Posterior vena cava (tissue), 2 donors: ENCODE results near the gene FTO. TPM values are rescaled to one million over a fixed set of nuclear protein-coding genes. Genes with fewer than 3 reads are reported as not detected.

Experiments
- DNase-seq: peaks from one replicate; pipeline ENCODE4 v3.0.0-alpha.2; 2020; ENCODE audit warnings: low spot score
- intact Hi-C, 2 donors: fragments of 100-400 bp; cut with DNase I; formaldehyde crosslinking; loops; one replicate each; pipeline versions ENCODE4 v1.14.1 to v1.14.2; 2022 to 2023
- total RNA-seq, 2 donors: library from RNA; stranded (reverse); fragmentation: NEBNext Ultra II Directional; extraction: Animal tissue kit (Norgen Biotek cat#: 25700); gene quantifications; one replicate each; pipeline ENCODE4 v1.2.1, GENCODE V29; 2021
- donor health status: DM: yes; HTN: yes; CAD: no.
- donor health status: DM: yes; HTN: yes; CAD: no.

The FTO gene
- total RNA-seq, 2 donors from 2014 or later, result 77.7 to 98.0 TPM

DNA sequence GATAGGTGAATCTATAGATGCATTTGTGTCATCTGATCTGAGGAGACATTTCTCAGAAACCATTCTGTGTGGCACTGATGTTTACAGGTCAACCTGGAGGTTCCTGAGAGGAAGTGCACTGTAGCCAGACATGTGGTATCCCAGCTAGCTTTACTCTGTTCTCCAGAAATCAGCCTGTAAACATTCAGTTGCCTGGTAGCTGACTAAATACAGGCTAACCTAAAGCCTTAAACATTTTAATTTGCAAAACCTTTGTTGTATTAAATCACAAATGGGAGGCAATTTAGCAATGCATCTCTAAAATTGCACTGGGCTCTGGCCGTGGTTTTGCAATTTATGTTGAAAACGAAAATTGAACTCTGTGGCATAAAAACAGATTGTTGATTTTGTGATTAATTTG, 207.6 kb downstream of the FTO start:
- intact Hi-C loops, result no loop called here

DNA sequence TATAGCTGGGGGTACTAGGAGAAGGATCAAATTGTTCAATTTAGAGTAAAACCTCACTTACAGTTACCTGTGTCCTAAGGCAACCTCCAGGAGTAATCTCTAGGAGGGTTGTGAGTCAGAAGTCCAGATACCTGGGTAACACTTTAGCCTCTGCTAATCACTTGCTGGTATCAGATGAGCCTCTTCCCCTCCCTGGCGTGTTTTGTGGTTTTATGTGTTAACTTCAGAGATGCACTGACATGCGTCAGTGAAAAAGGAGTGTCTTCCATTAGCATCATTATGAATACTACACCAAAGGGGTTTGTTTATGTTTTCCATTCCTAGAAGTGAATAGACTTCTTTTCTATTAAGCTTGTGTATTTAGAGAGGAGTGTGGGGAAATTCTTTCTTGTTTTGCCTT, 208.2 kb downstream of the FTO start:
- no peak for DNase-seq
- intact Hi-C loops, result no loop called here

More for the DNA sequence above, 207.6 kb downstream of the FTO start:
- DNase-seq, result no peak

DNA sequence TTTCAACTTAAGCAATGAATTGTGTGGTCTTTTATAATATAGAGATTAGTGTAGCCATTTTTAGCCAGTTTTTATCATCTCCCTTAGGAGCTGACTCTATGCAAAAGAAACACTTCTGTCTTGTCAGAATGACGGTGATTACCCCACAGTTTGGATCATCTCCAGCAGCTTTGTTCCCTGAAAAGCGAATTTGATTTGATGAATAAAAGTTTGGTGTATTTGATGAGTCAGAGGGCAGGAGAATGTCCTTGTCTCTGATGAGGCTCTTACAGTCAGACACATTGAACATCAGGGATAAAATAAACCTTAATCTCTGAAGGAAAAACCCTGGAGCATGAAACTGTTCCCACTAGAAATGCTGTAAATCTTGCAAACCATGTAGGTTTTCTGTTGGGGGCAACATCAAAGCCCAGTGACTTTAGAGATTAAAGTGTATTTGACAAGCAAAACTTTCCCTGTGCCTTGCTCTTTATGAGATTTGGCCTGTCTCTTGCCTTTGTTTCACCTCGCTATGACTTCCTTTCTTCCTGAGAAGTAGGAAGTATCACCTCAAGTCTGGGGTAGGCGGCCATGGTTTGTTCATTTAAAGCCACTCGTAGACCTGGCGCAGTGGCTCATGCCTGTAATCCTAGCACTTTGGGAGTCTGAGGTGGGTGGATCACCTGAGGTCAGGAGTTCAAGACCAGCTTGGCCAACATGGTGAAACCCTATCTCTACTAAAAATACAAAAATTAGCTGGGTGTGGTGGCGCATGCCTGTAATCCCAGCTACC, 209.3 kb downstream of the FTO start:
- DNase-seq, result no peak
- intact Hi-C loops, result no loop called here

DNA sequence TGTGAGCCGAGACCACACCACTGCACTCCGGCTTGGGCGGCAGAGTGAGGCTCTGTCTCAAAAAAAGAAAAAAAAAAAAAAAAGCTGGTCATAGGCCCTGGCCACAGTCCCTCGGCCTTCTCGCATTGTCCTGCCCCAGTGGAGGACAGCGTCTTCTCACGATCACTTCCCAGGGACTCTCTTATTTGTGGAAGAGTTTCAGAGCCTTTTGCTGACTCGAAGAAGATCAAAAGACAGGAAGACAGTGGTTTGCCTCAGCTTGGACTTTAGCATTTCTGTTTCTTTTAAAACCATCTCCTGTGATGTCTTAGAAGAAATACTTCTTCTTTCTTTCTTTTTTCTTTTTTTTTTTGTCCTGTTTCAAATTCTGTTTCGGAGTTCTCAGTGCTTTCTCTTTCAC, 210.0 kb downstream of the FTO start:
- no peak for DNase-seq
- intact Hi-C loops, result no loop called here

DNA sequence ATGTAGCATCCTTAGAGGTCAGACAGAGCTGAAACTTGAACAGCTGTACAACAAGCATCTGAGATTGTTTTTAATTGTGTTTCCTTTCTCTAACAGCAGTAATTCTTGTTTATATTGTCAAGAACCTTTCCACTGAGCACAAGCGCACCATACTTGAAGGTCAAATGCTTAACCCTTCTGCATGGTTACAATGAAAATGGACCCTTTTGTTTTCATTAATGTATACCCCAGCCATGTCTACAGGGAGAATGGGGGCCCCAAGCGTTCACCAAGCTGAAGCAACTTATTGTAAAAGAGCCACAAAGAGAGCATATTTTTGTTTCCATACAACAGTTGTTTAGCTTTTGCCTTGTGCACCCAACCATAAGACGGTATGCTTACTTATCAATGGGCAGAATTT, 210.8 kb downstream of the FTO start:
- intact Hi-C loops, result no loop called here
- DNase-seq, result no peak

DNA sequence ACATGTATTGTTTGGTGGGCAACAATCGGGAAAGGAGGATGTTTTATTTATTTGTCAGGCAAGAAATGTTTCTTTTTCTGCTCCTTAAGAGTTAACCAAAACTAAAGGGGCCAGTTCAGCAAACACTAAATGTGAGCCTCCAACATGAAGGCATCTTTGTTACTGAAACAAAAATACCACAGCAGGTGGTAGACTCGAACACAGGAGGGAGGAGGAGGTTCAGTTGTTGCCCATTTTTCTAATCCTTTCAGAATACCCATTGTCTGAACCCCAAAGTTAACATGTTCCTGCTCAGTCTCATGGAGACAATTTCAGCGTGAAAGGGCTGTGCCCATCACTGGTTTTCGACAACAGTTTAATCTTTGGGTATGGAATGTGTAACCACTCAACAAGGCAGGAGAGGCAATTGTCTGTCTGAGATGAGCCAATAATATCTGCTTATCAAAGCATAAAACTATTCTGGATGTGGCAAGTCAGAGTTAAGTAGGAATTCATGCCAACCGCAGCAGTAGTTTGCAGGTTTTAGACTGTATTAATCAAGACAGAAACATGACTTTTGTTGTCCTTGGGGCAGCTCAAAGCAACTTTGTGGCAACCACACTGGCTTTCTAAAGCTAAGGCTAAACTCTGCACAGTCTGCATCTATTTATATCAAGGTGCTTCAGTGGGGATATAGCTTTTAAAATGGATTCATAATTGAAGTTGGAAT, 211.7 kb downstream of the FTO start:
- no peak for DNase-seq
- intact Hi-C loops, result no loop called here

DNA sequence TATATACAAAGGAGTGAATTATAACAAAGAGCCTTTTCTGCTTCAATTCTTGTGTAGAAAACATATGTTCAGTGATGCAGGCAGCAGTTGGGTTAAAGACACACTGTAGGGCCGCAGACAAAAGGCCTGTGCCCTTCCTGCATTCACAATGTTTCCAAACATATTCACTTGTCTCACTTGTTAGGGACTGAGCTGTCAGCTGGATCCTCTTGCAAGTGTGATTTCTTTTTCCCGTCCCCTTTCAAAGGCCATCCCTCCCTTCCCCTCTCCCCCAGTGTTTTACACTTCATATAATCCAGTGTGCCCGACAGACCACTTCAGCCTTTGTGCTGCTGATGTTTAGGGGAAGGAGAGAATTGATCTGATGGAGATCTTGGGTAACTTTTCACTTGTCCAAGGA, 217.0 kb downstream of the FTO start:
- intact Hi-C loops, result no loop called here
- no peak for DNase-seq

DNA sequence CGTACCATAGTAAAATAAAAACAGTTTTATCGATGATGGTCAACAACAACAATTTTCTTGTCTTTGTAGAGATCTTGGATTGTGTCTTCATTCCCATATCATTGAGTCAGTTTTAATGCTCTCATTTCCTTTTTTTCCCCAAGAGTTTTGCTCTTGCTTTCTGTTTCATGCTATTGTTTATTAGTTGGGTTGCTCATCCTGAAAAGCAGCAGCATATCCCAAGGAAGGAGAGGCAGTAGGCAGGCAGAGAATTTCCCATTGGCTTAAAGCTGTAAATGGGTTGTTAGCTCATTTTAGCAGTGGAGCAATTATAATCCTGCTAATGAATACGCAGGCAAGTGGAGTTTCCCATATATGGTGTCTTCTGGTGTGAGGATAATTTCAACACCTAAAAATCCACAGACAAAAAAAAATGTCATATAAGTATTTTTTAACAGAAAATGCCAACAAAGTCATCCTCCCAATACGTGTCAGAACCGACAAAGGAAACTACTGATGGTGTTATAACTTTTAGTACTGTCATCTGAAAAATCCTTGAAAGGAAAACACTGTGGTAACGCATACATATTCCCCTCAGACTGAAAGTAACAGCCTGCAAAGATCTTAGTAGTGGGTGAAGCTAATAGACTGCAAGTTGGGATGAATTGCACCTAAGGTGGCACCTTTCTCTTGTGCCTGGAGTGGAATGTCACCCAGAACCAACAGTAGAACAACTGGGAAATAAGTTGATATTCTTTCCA, 218.3 kb downstream of the FTO start:
- intact Hi-C loops, result no loop called here
- DNase-seq, result no peak

DNA sequence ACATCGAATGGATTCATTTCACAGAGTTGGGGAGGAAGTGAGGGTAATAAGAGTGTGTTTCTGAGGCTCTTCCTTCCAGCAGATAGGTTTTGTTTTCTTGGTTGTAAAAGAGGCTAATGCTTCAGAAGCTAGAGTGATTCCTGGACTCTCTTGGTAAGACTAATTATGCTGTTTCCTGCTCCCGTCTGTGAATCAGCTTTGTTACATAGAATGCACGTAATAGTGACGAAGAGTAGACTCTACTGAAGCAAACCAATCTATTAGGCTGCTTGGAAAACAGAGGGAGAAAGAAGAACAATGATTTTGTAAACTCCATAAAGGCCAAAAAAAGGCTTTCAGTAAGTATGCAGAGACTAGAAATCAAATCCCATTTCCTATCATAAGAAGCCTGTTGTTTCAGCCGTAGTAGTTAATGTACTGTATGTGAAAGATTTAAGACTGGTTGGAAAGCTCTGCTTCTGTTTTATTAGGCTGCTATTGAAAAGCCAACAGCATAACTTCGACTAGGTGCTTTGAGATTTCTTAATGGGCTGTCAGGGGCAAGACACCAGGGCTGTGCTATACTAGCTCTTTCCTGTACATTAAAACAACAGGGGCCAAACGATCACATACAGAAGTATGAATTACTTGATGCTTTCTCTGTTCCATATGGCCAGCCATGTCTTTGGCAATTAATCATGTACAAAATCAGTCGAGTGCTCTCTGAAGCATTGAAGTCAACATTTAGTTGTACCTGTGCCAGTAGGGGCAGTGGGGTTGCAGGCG, 219.0 kb downstream of the FTO start:
- no peak for DNase-seq
- intact Hi-C loops, result no loop called here

DNA sequence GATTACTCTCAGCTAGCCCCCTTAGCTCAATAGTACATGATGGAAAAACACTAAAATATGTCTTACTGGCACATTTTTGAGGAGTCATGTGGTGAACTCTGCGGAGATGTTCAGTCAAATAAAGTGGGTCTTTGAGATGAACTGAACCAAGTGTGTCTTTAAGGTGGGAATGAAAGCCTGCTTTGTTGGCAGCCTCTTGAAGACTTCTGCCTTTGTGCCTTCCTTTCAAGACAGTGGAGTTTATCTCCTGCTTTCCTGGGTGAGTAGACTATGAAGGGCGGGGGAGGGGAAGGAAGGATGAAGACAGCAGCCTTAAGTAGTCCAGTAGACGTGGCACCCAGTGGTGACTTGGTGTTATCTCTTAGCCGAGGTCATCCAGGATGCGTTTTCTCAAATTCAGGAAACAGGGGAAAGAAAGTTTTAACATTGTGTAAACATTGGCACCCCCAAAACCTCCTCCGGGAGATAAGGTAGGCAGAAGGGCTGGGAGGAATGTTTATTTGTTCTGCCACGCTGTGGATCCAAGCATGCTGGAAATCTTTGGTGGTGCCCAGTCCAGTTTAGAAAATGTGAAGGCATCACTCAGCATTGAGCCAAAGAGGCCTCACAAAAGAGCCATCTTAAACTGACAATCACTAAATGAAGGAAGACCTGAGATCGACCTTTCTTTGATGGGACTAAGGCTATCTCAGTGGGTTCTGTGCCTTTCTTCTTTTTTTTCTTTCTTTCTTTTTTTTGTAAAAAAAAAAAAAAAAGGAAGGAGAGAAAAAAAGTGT, 220.6 kb downstream of the FTO start:
- no peak for DNase-seq
- intact Hi-C loops, result no loop called here

DNA sequence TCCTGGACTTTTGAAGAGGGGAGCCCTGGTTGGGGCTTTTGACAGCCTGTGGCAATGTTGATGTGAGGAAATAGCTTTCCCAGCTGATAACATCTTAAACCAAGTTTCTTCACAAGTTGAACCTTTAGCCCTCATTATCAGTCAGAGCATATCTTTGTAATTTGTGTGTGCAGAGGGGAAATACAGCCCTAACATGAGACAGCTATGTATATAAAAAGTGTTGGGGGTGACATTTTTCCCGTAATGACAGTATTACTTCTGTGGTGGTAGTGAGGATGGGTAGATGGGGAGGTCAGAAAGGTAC, 221.1 kb downstream of the FTO start:
- no peak for DNase-seq
- intact Hi-C loops, result no loop called here

DNA sequence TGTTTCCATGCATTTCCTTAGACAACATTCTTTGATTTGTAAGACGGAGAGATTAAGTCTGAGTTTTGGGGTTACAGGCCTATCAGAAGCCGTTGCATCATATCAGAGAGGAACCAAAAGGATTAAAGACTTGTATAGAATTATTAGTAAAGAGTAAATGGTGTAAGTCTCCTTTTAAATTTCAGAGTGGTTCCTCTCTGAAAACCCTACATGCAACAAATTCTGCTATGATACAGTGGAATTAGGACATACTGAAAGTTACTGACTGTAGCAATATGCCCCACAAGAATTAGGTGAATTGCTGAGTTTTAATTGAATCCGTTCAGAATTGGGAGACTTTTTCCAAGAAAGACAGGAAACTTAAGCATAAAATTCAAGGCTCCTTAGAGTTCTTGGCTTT, 221.6 kb downstream of the FTO start:
- DNase-seq, result no peak
- intact Hi-C loops, result no loop called here

DNA sequence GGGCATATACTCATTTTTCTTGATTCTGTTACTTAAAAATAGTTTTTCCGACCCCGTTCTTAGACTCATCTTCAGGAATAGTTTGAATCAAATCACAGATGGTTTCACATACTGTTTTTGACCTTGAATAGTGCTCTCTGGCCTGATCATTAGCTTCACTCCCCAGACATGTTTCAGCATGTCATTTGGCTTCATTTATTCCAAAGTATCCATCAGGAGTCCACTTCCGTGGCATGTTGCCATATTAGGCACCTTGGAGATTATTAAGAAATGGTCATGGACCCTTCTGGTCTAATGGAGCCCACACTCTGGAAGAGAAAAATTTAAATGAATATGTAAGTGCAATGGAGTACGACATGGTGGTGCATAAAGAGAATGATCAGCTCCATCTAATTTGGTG, 222.3 kb downstream of the FTO start:
- DNase-seq, result no peak
- intact Hi-C loops, result no loop called here

DNA sequence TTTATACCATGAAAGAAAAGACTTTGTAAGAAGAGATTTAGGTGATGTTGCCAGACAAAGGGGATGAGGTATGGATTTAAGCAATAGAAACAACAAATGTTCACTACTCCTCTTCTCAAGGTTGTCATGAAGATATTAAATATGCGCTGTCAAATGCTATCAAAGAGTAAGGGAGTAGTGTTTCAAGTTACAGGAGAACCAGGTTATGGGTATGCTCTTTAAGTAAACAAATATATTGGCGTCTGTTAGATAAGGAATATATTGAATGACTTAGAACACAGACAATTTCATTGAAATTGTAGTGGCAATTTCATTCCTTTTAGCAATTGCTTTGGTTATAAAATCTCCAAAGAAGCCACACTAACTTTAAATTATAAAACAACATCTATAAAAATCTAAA, 229.0 kb downstream of the FTO start:
- intact Hi-C loops, result no loop called here
- no peak for DNase-seq

DNA sequence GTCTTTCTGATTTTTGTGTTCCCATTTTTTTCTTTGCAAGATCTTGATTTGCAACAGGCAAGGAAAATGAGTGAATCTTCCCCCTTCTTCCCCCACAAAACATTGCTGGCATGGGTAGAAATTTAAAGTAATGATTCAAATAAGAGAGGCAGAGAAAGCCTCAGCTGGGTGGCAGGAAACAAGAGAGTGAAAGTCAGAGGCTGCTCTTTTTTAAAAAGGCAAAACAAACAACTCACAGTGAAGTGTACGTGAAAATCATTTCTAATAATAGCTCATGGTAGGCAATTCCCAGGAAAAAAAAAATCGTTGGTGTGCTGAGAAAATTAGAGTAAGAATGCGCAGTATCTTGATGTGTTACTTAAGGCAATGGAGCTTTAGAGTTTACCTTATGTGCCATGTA, 229.5 kb downstream of the FTO start:
- DNase-seq, result no peak
- intact Hi-C loops, result no loop called here

DNA sequence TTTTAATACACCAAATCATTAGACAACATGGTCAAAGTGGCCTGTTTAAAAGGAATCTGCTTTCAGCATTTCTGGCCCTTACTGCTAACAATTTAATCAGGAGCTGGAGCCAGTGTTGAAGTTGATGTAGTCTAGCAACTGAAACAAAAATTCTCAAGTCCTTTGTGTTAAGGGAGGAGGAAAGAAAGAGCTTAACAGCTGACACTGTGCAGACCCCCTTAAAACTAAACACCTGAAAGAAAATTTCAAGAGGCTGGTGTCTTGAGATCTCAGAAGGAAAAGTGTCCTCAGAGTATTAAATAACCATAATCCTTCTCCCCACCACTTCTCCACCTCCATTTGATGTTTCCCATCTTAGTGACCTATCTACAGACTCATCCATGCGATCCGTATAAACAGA, 232.1 kb downstream of the FTO start:
- DNase-seq, result no peak
- intact Hi-C loops, result no loop called here

DNA sequence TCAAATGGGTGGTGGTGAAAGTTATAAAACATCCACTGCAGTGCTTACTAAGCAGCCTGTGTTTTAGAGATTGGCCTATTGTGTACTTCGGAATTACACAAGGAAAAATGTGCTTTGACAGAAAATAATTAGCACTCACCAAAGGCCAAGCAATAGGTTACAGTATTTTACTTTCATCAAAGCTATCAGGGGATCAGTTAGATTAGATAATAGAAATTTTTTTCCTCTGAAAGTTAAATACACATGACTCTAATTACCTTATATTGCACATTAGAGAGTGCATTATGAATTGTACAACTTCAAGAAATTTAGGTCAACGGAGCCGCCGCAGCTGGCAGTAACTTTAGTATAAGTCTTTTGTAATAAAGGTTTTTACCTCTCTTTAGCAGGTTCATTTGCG, 232.6 kb downstream of the FTO start:
- intact Hi-C loops, result no loop called here
- DNase-seq, result no peak

DNA sequence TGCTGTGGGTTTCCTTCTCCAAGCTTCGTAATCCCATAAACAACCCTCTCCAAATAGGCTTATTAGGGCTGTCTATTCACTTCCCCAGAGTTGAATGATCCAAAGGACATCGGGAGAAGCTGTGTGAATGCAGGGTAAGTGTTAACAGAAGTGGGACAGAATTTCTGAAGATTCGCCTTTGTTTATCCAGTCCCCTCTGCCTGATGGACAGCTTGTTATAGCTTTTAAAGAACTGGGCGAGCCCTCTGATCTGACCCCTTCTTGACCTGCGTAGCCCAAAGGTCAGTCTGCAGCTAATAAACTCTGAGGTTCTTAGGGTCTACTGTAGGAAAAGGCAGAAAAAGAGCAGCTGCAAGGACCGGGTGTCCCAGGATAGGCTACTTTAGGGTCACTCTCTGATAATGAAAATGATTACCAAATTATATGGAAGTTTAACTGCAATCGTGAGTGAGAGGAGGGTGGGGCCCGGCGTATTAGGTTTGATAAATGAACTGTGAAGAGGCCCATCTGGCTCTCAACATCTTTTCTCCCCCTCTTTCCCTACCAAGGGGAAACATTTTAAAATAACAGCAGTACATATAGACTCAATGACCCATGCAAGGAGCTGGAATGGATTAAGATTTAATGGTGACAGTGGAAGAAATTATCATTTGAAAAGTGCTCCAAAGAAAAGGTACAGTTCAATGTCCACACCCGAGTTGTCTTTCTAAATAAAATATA, 233.4 kb downstream of the FTO start:
- intact Hi-C loops, result no loop called here
- DNase-seq, result no peak

DNA sequence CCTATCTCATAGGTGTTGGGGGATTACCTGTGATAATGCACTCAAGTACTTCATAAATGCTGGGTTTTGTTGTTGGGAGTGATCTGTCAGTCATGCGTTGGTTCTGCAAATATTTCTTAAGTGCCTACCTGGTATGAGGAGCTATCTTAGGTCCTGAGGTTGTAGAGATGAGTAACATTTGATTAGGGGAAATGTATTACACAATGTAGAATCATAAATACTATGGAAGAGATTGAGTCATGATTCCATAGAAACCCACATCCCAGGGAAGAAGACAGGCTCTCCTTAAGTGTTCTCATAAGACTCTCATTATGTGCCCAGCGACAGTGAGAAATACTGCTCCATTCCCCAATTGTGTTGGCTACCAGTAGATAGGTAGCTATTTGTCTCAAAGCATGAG, 240.1 kb downstream of the FTO start:
- intact Hi-C loops, result no loop called here
- DNase-seq, result no peak
